Erythroblast (primary cell): ENCODE results near the gene TENM3.

Source experiments
- GATA1 ChIP-seq: IDR thresholded peaks from 2 replicates; pipeline ENCODE4 v1.6.1; 2011; ENCODE audit warnings: low read depth, mild to moderate bottlenecking, control low read depth, low read length, moderate library complexity
- POLR2A ChIP-seq: IDR thresholded peaks from 2 replicates; pipeline ENCODE4 v1.6.1; 2011; ENCODE audit warnings: mild to moderate bottlenecking, low read length

DNA sequence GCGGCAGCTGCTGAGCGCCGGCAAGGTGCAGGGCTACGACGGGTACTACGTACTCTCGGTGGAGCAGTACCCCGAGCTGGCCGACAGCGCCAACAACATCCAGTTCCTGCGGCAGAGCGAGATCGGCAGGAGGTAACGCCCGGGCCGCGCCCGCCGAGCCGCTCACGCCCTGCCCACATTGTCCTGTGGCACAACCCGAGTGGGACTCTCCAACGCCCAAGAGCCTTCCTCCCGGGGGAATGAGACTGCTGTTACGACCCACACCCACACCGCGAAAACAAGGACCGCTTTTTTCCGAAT is 557.0 kb downstream of the TENM3 start:
- TF ChIP-seq POLR2A (no peak), GATA1 (no peak)
